HT-29 (cell line): ENCODE data around the gene WWC1. TPM values are rescaled to one million over a fixed set of nuclear protein-coding genes. Genes with fewer than 3 reads are reported as not detected.
"Not testable (repeated sequence)": the region's sequence is repeated elsewhere in the genome, so short reads cannot be mapped to it uniquely, and the experiment has no call there.

Source experiments
- DNase-seq: peaks from one replicate; pipeline ENCODE4 v3.0.0-alpha.2; 2015; ENCODE audit warnings: low spot score
- total RNA-seq: library from RNA; depleted of rRNA; stranded (reverse); fragments of >200 nt; shearing (Covaris generic); gene quantifications from 2 replicates; pipeline ENCODE4 v1.2.3, GENCODE V29; 2014

Gene WWC1
- total RNA-seq, 1 experiment from 2014 or later = 66.0 TPM

DNA sequence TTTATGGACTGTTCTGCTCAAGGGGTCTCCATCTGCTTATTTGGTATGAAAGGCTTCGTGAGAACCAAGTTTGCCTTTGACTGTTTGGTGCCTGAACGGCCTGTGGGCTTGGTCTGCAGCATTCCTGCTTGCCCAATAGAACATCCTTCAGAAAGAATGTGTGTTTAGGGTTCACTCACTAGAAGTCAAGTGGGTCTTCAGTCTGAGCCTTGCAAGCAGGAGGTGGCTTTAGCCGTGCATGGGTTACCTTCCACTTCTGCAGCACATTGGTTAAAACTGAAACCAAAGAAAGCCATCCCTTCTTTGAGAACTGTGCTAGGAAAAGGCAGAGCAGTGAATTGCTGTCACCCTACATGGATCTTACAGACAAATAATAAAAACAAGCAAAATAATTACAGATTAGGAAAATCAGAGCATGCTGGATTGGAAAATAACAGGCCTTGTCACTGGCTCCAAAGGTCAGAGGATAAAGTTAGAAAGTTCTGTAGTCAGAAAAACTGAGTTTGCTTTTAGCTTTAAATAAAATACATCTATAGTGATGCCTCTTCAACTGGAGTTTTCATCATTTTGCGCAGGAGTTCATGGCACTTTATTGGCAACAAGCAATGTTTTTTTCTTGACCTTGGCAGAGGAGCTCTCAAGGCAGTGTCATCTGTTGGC lies 16.6 kb downstream of the WWC1 start:
- DNase-seq = no peak

DNA sequence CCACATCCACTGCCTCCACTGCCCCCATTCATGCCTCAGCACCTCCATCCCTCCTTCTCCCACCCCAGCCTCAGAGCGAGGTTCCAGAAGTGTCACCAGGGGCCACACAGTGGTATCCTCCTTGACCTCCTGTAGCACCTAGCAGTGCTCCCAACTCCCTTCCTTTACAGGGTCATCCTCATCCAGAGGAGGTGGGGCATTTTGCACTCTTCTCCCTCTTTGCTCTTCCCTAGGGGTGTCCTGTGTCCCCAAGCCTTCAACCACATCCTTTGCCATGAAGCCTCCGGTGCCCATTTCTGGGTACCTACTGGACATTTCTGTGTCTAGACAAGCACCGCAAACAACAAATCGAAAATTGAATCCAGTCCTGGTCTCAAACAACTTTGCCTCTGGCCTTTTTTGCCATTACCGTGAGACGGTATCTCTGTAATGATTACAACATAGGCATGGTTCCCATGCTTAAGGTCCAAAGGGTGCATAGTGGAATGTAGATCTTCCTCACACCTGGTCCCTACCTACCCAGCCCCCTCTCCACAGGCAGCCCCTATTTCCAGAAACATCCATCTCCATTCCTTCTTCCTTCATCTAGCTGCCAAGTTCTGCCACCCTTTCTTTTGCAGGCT lies 17.6 kb downstream of the WWC1 start:
- DNase-seq = no peak

DNA sequence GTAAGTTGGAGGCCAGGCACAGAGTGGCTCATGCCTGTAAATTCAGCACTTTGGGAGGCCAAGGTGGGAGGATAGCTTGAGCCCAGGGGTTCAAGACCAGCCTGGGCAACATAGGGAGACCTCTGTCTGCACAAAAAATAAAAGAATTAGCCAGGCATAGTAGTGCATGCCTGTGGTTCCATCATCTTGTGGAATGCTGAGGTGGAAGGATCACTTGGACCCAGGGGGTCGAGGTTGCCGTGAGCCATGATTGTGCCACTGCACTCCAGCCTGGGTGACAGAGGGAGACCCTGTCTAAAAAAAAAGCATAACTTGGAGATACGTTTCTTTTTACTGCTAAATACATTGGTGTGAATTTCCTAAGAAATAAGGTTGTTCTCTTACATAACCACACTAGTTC lies 19.1 kb downstream of the WWC1 start:
- not testable (repeated sequence) for DNase-seq

DNA sequence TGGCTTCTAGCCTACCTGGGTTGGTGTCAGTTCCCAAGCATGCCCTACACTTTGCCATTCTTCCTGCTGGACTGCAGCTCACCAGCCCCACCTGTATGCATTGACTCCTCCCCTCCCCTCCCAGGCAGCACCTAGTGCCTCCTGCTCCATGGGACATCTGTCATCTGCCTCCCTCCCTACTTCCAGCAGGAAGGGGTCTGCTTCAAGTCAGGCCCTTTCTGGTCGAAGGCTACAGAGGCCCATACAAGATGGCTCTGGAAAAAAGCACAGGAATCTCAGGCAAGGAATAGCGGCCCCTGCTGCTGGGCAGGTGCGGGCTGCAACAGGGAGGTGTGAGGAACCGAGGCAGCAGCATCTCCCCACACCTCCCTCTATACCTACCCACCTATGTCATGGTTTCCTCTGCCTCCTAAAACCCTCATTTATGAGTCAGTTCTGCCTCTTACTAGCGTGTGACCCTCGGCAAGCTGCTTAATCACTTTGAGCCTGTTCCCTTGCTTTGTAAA lies 19.7 kb downstream of the WWC1 start:
- DNase-seq = peak; percentile 52

DNA sequence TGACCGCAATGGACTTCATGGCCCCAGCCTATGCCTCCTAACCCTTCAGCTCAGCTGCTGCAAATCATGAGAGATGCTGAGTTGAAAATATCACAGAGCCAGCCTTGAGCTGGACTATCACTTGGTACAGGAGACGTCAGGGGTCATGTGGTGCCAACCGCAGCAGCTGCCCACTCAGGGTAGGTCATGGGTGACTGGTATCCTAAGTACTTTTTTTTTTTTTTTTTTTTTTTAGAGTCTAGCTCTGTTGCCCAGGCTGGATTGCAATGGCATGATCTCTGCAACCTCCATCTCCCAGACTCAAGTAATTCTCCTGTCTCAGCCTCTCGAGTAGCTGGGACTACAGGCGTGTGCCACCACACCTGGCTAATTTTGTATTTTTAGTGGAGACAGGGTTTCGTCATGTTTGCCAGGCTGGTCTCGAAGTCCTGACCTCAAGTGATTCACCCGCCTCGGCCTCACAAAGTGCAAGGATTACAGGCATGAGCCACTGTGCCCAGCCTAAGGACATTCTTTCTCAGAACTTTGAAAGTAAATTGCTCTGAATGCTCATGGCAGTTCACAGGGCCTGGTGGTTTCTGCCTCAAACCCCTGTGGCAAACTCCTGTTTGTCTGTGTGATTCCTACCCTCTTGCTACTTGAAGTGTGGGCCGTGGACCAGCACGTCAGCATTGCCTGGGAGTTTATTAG lies 21.3 kb downstream of the WWC1 start:
- DNase-seq = no peak

DNA sequence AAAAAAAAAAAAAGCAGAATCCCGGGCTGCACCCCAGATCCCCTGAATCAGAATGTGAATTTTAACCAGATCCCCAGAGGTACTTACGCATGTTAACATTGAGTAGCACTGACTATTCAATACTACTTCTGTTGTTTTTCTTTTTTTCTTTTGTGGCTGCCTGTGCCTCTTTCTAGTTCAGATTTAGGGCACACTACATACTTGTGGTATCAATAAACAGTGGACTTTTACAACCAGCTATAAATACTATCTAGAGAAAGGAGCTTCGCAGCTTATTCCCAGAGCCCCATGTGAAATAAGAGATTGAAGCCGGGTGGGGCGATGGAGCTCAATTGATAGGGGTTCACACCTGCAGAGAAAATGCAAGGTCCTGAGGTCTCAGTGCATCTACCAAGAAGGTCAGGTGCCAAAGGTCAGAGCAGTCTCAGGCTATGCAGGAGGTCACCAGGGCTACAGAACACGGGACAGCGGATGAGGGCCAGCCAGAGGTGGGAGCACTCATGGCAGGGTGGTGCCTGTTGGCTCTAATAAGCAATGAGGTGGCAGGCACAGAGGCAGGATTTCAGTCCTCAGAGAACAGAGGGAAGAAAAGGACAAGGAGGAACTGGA lies 22.3 kb downstream of the WWC1 start:
- no peak for DNase-seq

DNA sequence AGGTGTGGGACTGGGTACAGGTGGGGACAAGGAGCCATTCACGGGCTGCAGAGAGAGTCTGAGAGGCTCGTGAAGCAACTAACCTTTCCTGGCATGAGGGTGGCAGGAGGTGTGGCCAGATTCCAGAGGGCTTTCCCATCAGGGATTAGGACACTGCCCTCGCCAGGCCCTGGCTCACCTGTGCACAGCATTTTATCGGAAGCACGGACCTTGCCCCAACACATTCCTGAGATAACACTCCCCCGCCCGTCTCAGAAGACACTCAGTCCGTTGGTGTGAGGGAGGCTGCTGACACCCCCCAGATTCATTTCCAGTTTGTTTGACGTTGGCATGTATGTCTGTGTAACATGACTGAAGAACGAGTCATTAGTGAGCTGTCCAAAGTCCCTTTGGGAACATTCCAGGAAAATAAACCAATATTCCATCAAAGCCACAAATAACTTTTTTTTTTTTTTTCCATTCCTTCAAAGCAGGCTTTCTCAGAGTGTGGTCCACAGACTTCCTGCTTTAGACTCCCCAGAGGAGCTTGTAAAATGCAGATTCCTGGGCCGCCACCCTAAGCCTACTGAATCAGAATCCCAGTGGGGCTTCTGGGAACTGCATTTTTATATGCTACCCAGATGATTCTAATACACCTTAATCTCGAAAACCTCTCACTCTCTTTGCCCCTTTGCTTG lies 23.4 kb downstream of the WWC1 start:
- peak; percentile 91 for DNase-seq

DNA sequence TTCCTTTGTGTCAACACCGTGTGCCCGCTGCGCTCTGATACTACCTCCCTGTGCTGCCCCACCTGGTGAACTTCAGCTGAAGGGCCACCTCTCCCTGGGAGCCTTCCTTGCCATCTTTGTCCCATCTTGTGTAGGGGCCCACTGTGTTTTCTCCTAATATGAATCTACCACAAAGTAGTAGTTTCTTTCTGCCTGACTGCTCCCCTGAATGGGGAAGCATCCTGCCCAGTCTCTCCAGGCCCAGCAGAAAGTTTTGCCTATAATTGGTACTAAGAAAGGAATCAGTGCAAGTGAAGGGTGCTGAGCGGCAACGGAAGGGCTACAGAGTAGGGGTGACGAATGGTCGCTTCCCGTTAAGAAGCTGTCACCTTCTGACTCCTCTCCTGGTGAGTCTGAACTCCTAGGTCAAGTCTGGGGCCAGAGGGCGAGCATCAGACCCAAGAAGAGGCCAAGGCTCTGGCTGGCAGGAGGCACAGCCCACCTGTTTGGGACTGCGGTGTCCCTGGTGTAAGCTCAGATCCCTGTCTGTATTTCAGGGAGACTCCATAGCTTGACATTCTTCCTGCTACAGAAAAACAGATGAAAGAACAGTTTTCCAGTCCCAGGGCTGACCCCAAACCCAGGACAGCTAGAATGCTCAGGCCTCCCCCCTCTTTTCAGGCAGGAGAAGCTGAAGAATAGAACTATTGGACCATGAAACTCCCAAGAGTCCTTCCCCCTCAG lies 24.1 kb downstream of the WWC1 start:
- DNase-seq = no peak

DNA sequence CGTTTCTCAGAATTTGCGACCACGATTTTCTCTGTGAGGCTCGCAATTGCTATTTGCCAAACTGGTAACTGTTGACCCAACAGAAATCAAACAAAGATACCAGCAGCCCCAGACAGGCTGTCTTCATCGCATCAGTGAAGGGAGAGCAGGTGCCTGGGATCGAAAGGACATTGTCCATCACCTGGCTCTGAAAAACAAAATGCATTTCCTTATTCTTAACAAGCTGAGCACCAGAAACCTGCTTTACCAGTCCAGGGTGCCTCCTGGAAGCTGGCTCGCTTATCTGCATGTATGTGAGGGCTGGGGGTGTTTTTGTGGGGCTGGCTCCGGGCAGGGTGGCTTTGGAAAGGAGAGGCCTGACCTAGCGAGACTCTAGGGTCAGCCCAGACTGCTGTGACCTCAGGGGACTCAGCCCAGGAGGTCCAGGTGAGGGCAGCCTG lies 24.7 kb downstream of the WWC1 start:
- DNase-seq = peak; percentile 86

DNA sequence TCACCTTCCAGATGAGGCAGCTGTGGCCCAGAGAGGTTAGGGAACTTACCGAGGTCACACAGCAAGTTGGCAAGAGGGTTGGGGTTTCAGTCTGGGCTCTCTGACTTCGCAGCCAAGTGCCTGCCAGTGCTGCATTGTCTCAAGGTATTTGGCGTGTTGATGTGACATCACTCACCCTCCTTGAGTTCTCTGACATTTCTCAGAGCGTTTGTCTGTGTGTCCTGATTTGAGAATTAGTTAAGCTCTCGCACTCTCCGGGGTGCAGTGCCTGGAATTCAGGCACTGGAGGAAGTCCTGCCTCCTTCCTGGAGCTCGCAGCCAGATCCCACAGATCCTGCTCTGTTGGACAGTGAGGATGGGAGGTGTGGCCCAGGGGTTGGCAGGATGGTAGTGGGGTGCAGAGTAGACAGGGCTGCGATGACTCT lies 25.7 kb downstream of the WWC1 start:
- DNase-seq = no peak

DNA sequence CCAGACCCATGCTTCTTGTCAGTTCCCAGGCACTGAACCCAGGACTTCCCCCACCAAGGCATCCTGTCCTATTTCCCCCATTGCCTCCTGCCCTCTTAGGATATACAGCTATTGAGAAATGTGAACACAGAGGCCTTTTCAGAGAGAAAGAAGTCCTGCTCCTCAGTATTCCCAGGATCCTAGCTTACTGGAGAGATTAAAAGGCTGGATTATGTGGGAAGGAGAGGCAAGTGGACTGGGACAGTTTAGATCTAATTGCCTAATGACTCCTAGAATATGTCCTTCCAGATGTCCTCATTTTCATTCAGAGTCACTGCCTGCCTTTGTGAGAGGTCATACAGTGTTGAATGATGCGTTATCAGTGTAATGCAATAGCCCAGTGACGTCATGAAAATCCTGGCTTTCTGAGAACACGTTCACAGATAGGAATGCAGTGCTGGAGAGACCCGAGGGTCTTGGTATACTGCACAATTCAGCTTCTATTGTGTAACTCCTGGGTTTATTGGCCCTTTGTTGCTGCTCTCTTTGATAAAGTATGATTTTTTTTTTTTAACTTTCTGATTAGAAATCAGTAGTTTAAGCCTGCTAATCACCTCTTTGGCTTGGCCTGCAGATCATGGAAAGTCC lies 26.2 kb downstream of the WWC1 start:
- DNase-seq = no peak

DNA sequence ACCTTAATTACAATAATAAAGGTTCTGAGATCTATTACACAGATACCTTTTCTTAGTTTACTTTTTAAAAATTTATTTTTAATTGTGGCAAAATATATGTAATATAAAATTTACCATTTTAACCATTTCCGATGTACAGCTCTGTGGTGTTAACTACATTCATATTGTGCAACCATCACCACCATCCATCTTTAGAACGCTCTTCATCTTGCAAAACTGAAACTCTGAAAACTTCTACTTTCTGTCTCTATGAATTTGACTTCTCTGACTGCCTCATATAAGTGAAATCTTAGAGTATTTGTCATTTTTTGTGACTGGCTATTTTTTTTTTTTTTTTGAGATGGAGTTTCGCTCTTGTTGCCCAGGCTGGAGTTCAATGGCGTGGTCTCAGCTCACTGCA lies 26.8 kb downstream of the WWC1 start:
- DNase-seq = no peak

DNA sequence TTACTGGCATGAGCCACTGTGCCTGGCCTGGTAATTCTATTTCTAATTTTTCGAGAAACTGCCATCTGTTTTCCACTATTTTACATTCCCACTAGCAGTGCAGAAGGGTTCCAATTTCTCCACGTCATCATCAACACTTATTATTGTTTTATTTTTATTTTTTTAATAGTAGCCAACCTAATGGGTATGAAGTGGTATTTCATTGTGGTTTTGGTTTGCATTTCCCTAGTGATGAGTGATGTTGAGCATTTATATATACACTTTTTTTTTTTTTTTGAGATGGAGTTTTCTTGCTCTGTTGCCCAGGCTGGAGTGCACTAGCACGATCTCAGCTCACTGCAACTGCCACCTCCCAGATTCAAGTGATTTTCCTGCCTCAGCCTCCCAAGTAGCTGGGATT lies 28.3 kb downstream of the WWC1 start:
- no peak for DNase-seq

DNA sequence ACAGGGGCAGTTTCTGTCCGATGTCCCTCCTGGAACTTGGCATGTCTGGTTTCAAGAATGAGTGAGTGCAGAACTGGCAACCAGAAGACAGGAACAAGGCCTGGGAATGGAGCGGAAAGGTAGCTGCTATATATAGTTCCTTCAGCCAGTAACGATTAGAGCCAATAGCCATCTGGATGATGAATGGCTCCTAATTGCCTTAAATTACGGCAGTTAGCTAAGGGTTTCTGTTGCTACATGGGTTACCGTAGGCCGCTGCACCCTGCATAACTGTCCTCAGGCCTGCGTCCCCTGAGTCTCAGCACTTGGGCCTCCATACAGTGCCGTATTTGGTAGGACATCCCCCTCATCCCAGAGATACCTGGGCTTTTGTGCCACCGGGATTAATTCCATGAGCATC lies 29.4 kb downstream of the WWC1 start:
- no peak for DNase-seq

DNA sequence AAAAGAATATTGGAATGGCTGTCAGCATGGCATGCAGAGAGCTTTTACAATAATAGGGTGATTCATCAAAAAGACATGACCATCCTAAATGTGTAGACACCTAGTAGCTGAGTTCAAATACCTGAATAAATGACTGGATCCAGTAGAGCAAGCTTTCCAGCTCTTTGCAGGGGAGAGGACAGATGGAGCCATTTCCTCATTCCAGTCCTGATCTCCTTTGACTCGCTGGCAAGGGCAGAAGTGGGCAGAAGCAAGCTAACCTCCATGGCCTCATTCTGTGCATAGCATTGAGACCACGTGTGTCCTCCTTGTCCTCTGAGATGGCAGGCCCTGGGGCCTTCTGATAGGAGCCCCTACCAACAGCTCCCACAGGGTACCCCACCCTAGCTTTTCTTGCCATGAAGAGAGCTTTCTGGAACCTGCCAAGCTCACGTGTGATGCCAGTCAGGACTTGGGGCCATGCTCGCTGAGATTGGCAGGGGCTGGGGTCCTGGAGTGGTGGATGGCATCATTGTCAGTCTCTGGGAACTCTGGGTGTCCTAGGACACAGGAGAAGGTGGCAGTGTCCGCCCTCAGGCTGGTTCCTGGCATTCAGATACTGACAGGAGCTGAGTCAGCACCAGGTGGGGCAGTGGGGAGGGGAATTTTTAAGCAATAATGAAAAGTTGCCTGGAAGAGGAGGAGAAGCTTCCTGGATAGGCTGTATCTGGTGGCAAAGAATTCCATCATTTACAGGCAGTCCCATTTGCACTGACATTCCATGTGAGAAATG lies 33.6 kb downstream of the WWC1 start:
- peak; percentile 82 for DNase-seq

DNA sequence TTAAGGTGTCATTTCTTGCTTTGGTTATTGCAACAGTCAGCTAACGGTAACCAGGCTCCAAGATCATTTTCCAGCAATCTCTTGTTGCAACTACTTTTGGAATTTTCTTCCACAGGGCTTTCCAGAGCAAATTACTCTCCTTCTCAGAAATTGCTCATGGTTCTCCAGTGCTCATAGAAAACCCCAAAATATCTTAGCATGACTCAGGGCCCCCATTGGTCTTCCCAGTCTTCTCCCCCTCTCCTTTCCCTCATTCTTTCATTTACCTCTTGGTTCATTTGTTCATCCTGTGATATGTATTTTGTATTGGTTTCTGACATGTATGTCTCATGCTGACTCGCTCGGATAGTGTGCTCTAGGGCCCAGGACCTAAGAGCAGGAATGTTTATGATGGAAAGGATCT lies 35.6 kb downstream of the WWC1 start:
- DNase-seq = no peak

DNA sequence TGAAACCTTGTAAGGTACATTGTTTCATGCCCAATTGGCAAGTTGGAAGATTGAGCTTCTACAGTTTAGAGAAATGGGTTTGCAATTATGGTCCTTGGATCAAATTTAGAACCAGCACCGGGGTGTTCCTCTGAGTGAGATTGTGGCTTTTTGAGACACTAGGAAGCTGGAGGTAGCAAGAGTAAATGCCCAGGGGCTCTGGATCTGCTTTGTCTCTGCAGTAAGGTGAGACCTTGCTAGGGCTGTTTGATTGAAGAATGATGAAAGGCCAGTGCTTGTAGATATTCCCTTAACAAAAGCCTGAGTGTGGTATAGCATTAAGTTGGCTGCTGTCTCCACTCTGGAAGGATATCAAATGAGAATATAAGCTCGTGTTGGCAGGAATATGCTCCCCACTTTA lies 36.0 kb downstream of the WWC1 start:
- DNase-seq = no peak

DNA sequence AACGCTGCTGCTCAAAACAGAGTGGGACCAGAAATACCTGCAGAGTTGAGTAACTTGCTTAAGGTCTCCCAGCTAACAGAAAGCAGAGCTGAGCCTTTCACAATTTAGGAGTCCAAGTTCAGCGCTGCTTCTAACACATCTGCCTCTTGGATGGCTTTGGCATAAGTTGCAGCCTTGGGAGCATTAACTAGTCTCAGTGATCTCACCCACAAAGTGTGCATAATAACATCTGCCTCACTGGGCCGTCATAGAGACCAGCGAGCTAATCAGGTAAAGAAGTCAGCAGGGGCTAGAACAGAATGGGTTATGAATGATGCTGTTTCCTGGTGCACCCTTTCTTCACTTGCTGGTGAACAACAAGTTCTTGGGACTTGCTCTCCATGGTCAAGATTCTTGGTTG lies 36.5 kb downstream of the WWC1 start:
- peak; percentile 36 for DNase-seq

DNA sequence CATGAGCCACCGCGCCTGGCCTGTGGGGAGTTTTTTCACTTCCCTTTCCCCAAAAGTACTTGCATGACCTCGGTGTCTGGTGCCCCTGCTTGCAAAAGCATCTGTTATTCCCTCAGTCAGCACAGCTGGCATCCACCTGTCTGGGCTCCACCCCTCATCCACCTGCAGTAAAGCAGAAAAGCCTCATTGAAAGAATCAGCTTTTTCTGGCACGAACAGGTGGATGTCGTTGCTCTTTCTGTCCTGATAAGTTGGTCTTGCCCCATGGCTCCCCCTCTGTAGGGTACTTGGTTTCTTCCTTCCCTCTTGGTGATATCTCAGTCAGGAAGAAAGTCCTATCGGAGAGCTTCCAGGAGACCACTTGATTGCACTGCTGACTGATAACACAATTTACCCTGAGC lies 37.4 kb downstream of the WWC1 start:
- DNase-seq = peak; percentile 93

DNA sequence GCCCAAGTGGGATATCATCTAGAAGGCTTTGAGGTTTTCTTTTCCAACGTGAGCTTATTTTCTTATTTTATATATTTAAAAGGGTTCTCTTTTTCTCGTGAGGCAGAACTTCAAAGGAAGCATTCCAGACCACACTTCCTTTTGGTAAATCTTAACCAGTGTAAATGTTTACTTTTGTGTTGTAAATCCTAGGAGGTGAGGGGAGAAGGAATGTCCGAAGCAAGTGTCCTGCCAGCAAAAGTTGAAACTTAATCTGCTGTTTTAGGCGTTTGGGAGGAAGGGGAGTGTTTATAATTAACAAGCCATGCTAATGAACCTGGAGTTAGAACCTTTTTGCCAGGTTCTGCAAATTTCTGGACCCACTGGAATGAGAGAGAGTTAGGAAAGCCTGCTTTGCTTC lies 37.9 kb downstream of the WWC1 start:
- DNase-seq = no peak
